Measurements from ENCODE around the gene KCNA3. TPM values are rescaled to one million over a fixed set of nuclear protein-coding genes. Genes with fewer than 3 reads are reported as not detected.

KCNA3 gene
- total and polyA plus RNA-seq, 8 donors = 0.73 to 11.9 (median 3.3) TPM; not detected in 4

DNA sequence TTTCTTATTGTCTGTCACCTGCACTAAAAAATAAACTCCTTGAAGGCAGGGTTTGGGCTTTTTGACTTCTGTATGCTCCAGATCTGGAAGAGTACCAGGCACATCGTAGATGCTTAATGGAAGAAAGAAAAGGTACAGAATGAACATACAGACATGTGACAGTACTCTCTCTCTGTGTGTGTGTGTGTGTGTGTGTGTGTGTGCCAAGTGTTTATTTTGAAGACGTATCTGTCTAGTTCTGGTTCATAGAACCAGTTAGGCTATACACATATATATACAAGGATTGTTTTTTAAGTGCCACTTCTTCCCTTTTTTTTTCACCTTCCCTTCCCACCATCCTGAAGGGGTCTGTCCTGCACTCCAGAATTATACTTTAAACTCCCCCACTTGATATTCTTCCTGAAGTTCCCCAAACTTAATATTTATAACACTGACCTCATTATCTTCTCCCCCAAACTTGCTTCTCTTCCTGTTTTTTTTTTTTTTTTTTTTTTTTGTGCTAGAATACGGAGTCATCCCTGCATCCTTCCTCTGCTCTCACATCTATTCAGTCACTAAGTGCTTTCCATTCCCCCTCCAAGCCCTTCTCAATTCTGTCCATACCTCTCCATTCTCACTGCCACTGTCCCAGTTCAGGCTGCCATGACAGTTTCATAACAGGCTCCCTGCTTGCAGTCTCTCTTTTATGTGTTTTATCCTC, 5.4 kb upstream of the KCNA3 start:
- intact Hi-C loops (cut with DNase I; ENCODE audit: low total_unique reads) = no loop called here

DNA sequence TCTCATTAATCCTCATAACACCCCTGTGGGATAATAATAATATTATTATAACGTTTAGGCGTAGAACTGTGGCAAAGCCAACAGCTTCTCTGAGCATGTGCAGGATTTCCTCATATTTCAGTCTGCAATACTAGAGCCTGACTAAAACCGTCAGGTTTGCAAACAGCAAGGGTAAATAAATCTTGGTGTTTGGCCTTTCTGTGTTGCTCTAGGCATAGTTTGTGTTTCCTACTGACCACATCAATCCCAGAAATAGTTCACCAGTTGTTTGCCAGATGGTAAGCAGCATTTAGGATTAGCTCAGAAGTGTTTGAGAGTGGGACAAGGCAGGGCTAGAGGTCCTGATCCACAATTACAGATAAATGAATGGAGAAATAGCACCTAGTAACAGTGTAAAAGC, 2.8 kb upstream of the KCNA3 start:
- H3K9me3 ChIP-seq = peaks cover 0 to 17% (median 3%) of the 10 kb centered on the region in 4 donors
- H3K4me3 ChIP-seq = no peak overlapping the region
- intact Hi-C loops (cut with DNase I; ENCODE audit: low total_unique reads) = no loop called here
- H3K36me3 ChIP-seq = no peaks in the 10 kb centered on the region
- H3K4me1 ChIP-seq = peaks cover 15 to 23% (median 17%) of the 10 kb centered on the region in 4 donors
- 32 to 44% (median 34%) methylated on average over 3 of the region's 3 CpGs for WGBS, 5 donors
- DNase-seq = no peak
- peaks cover 17 to 71% (median 27%) of the 10 kb centered on the region in 3 donors for H3K27me3 ChIP-seq
- H3K27ac ChIP-seq = no peak overlapping the region
- TF ChIP-seq POLR2AphosphoS5 (IDR thresholded peaks at IDR 0.05) (no peak), EP300 (IDR thresholded peaks at IDR 0.05) (no peak), POLR2A (IDR thresholded peaks at IDR 0.05) (no peak)
- TF ChIP-seq, protein P1, sequence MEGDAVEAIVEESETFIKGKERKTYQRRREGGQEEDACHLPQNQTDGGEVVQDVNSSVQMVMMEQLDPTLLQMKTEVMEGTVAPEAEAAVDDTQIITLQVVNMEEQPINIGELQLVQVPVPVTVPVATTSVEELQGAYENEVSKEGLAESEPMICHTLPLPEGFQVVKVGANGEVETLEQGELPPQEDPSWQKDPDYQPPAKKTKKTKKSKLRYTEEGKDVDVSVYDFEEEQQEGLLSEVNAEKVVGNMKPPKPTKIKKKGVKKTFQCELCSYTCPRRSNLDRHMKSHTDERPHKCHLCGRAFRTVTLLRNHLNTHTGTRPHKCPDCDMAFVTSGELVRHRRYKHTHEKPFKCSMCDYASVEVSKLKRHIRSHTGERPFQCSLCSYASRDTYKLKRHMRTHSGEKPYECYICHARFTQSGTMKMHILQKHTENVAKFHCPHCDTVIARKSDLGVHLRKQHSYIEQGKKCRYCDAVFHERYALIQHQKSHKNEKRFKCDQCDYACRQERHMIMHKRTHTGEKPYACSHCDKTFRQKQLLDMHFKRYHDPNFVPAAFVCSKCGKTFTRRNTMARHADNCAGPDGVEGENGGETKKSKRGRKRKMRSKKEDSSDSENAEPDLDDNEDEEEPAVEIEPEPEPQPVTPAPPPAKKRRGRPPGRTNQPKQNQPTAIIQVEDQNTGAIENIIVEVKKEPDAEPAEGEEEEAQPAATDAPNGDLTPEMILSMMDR (IDR thresholded peaks at IDR 0.05) = no peak

More for the DNA sequence above, 5.4 kb upstream of the KCNA3 start:
- Histone ChIP-seq H3K36me3 (no peaks in the 10 kb centered on the region), H3K27ac (no peak overlapping the region), H3K4me3 (no peak overlapping the region), H3K9me3 (no peaks in the 10 kb centered on the region), H3K4me1 (peaks cover 3 to 5% (median 3%) of the 10 kb centered on the region in 4 donors), H3K27me3 (peaks cover 2 to 47% (median 3%) of the 10 kb centered on the region in 3 donors)
- 56 to 69% (median 61%) methylated on average over 3 of the region's 3 CpGs for WGBS, 5 donors
- TF ChIP-seq EP300 (IDR thresholded peaks at IDR 0.05) (no peak), POLR2A (IDR thresholded peaks at IDR 0.05) (no peak), POLR2AphosphoS5 (IDR thresholded peaks at IDR 0.05) (no peak)
- TF ChIP-seq, protein P1 (IDR thresholded peaks at IDR 0.05) = no peak
- DNase-seq = no peak

GRCh38 chr1:110676970-110677369, 2.2 kb upstream of the KCNA3 start:
- H3K9me3 ChIP-seq = peaks cover 0 to 17% (median 3%) of the 10 kb centered on the region in 4 donors
- H3K27me3 ChIP-seq = peaks cover 17 to 72% (median 30%) of the 10 kb centered on the region in 3 donors
- H3K36me3 ChIP-seq = no peaks in the 10 kb centered on the region
- H3K27ac ChIP-seq = no peak overlapping the region
- peaks cover 15 to 23% (median 17%) of the 10 kb centered on the region in 4 donors for H3K4me1 ChIP-seq
- intact Hi-C loops (cut with DNase I; ENCODE audit: low total_unique reads) = no loop called here
- TF ChIP-seq POLR2AphosphoS5 (IDR thresholded peaks at IDR 0.05) (no peak), EP300 (IDR thresholded peaks at IDR 0.05) (no peak)
- TF ChIP-seq, protein P1 (IDR thresholded peaks at IDR 0.05) = no peak
- WGBS, 5 donors = 22 to 41% (median 33%) methylated on average over 4 of the region's 4 CpGs
- no peak overlapping the region for H3K4me3 ChIP-seq
- peak in 1 of 2 donors; percentile 21 for DNase-seq

DNA sequence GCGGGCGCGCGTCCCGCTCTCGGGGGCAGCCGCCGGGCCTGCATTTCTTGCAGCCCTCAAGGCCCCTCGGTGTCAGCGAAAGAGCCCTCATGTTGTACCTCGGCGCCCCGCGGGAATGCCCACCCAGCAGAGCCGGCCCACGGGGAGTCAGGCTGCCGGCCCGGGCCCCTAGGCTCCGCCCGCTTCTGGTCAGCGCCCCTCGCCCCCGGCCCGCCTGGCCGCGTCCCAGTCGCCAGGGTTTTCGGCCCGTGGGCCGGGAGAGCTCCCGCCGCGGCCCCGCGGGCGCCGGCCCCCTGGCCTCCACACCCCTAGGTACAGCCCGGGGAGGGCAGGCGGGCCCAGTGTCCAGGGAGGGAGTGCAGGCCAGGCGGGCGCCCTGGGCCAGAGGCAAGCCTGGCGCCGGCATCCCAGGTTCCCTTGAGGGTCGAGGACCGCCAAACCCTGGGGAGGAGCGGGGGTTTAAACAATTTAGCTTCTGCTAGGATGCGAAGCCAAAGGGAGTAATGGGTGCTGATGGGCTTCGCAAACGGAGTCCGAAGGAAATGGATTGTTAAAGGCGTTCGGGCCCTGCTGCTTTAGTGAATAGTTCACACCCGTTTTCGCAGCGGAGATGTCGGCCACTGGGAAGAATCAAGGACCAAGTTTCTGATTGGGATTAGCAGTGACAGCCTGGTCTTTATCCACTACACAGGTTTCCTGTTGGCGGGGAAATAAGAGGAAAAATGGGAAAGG, 486 bp upstream of the KCNA3 start:
- intact Hi-C loops (cut with DNase I; ENCODE audit: low total_unique reads) = no loop called here
- DNase-seq = peak in 1 of 2 donors; percentile 7
- H3K27me3 ChIP-seq = peaks cover 17 to 75% (median 32%) of the 10 kb centered on the region in 3 donors

More for the DNA sequence above, 486 bp upstream of the KCNA3 start:
- TF ChIP-seq POLR2AphosphoS5 (IDR thresholded peaks at IDR 0.05) (no peak), POLR2A (IDR thresholded peaks at IDR 0.05) (no peak), EP300 (IDR thresholded peaks at IDR 0.05) (no peak)
- TF ChIP-seq, protein P1 (IDR thresholded peaks at IDR 0.05) = no peak
- peaks cover 0 to 17% (median 3%) of the 10 kb centered on the region in 4 donors for H3K9me3 ChIP-seq
- H3K4me3 ChIP-seq = peak overlapping the region; percentile 50 to 64 (median 54)
- 8 to 28% (median 9%) methylated on average over 19 to 57 of the region's 57 CpGs for WGBS, 5 donors
- H3K4me1 ChIP-seq = peaks cover 15 to 23% (median 17%) of the 10 kb centered on the region in 4 donors
- no peaks in the 10 kb centered on the region for H3K36me3 ChIP-seq
- H3K27ac ChIP-seq = peak overlapping the region in 3 of 5 donors; percentile 58 to 85 (median 68)

All from stomach (tissue), 9 donors.